ENCODE data around the gene GAL3ST3.

DNA sequence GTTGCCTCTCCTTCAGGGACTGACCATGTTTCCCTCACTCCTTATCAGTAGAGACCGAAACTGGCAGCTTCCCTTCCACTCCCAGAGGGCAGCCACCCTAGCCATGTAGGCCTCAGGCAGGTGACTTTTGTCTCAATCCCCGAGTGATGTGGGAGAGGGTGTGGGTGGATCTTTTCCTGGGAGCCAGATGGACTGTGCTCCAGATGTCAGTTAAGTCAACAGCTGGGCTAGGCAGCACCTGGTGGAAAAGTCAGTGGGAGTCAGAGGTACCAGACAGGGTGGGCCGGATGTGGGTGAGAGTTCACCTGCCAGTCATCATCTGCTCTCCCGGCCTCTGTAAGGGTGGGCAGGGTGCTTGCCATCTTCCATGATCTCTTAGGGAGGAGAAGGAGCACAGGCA is 44.8 kb downstream of the GAL3ST3 start:
- TF ChIP-seq CTCF (IDR thresholded peaks at IDR 0.05) (no peak), POLR2A (IDR thresholded peaks at IDR 0.05) (no peak)

Measured in body of pancreas (tissue), 4 donors.